Ovary (tissue), 3 donors: ENCODE results near the gene PRR14.

Experiments used
- POLR2A ChIP-seq: fragments of 450-650 bp; IDR thresholded peaks from one replicate; pipeline ENCODE4 v1.6.1; 2017; ENCODE audit warnings: antibody characterized with exemption, mild to moderate bottlenecking, moderate library complexity
- TF ChIP-seq, protein P1 (sequence below), 3 donors: fragments of 450-650 bp in 2 of 3; fragments of 200-600 bp in 1 of 3; IDR thresholded peaks; one replicate each; pipeline versions ENCODE4 v1.5.1 to v1.8.0; 2016 to 2022; ENCODE audit warnings: antibody characterized with exemption in 3 of 3, mild to moderate bottlenecking in 1 of 3
- donor health status: DM: no; HTN: no; CAD: no.

- TF ChIP-seq, protein P1, sequence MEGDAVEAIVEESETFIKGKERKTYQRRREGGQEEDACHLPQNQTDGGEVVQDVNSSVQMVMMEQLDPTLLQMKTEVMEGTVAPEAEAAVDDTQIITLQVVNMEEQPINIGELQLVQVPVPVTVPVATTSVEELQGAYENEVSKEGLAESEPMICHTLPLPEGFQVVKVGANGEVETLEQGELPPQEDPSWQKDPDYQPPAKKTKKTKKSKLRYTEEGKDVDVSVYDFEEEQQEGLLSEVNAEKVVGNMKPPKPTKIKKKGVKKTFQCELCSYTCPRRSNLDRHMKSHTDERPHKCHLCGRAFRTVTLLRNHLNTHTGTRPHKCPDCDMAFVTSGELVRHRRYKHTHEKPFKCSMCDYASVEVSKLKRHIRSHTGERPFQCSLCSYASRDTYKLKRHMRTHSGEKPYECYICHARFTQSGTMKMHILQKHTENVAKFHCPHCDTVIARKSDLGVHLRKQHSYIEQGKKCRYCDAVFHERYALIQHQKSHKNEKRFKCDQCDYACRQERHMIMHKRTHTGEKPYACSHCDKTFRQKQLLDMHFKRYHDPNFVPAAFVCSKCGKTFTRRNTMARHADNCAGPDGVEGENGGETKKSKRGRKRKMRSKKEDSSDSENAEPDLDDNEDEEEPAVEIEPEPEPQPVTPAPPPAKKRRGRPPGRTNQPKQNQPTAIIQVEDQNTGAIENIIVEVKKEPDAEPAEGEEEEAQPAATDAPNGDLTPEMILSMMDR (IDR thresholded peaks at IDR 0.05) = no peak
- no peak for TF ChIP-seq POLR2A
These were observed 48.9 kb downstream of the PRR14 start for GRCh38 chr16:30699615-30700099.
